GM12865 (cell line): Measurements from ENCODE around the gene ROR1.

ENCODE experiments used
- DNase-seq: peaks from one replicate; pipeline ENCODE4 v3.0.0; 2010; ENCODE audit warnings: low read depth
- H3K4me3 ChIP-seq: 2 replicates; pipeline ENCODE4 v1.5.1; 2011; ENCODE audit warnings: mild to moderate bottlenecking, low read depth, low read length, control low read depth
- CTCF ChIP-seq: IDR thresholded peaks from 2 replicates; pipeline ENCODE4 v1.5.1; 2011; ENCODE audit warnings: low read length, control low read depth, low read depth, inconsistent platforms; ENCODE audit not compliant: insufficient read depth; ENCODE audit errors: missing control alignments

ROR1 gene

GRCh38 chr1:63873751-63874150 is 99.9 kb downstream of the ROR1 start:
- H3K4me3 ChIP-seq = no peak overlapping the region
- no peak for DNase-seq
- TF ChIP-seq CTCF = no peak

GRCh38 chr1:63874278-63874880 is 100.6 kb downstream of the ROR1 start:
- no peak overlapping the region for H3K4me3 ChIP-seq
- no peak for DNase-seq
- TF ChIP-seq CTCF = no peak

- no peak for TF ChIP-seq CTCF
- H3K4me3 ChIP-seq = no peak overlapping the region
Observed at GRCh38 chr1:63875636-63876035, 101.8 kb downstream of the ROR1 start.

GRCh38 chr1:63877021-63877767 is 103.4 kb downstream of the ROR1 start:
- no peak overlapping the region for H3K4me3 ChIP-seq
- no peak for DNase-seq
- TF ChIP-seq CTCF = no peak

More at GRCh38 chr1:63875636-63876035, 101.8 kb downstream of the ROR1 start:
- DNase-seq = no peak

GRCh38 chr1:63877816-63878215 is 104.0 kb downstream of the ROR1 start:
- no peak for DNase-seq
- TF ChIP-seq CTCF = no peak
- no peak overlapping the region for H3K4me3 ChIP-seq

- no peak for TF ChIP-seq CTCF
- DNase-seq = no peak
- H3K4me3 ChIP-seq = no peak overlapping the region
Observed at GRCh38 chr1:63878932-63879331, 105.1 kb downstream of the ROR1 start.
